HG02870 (cell line): Measurements from ENCODE around the gene SCIN.
A peak's percentile ranks its signal among the peaks of the same experiment; 100 is the strongest.

Experiments
- ATAC-seq: cut with Tn5 transposase; IDR thresholded peaks from one replicate; pipeline ENCODE4 v1.9.1; 2021; ENCODE audit warnings: mild to moderate bottlenecking, moderate library complexity; ENCODE audit not compliant: unreplicated experiment

Gene SCIN

GRCh38 chr7:12610899-12611298, 40.4 kb downstream of the SCIN start:
- no peak for ATAC-seq

GRCh38 chr7:12612622-12613021, 42.1 kb downstream of the SCIN start:
- no peak for ATAC-seq

- ATAC-seq: no peak
Measured at GRCh38 chr7:12619461-12620069, 49.0 kb downstream of the SCIN start.

GRCh38 chr7:12620371-12620770, 49.9 kb downstream of the SCIN start:
- no peak for ATAC-seq

GRCh38 chr7:12623223-12623622, 52.7 kb downstream of the SCIN start:
- ATAC-seq: no peak

- no peak for ATAC-seq
Measured at GRCh38 chr7:12623885-12624498, 53.5 kb downstream of the SCIN start.

GRCh38 chr7:12625836-12626235, 55.3 kb downstream of the SCIN start:
- ATAC-seq: no peak

GRCh38 chr7:12629816-12630512, 59.4 kb downstream of the SCIN start:
- no peak for ATAC-seq

- ATAC-seq: no peak
Measured at GRCh38 chr7:12630513-12630819, 59.9 kb downstream of the SCIN start.

GRCh38 chr7:12633582-12633981, 63.1 kb downstream of the SCIN start:
- no peak for ATAC-seq

GRCh38 chr7:12635830-12636229, 65.3 kb downstream of the SCIN start:
- peak; percentile 60 for ATAC-seq

- ATAC-seq: no peak
Measured at GRCh38 chr7:12637328-12637727, 66.8 kb downstream of the SCIN start.

- peak; percentile 49 for ATAC-seq
Measured at GRCh38 chr7:12637819-12638592, 67.5 kb downstream of the SCIN start.

GRCh38 chr7:12638851-12639456, 68.4 kb downstream of the SCIN start:
- peak; percentile 32 for ATAC-seq

- ATAC-seq: no peak
Measured at GRCh38 chr7:12640299-12641096, 70.0 kb downstream of the SCIN start.

- ATAC-seq: no peak
Measured at GRCh38 chr7:12641196-12641595, 70.7 kb downstream of the SCIN start.

- ATAC-seq: no peak
Measured at GRCh38 chr7:12642508-12642907, 72.0 kb downstream of the SCIN start.

- ATAC-seq: no peak
Measured at GRCh38 chr7:12643001-12643643, 72.6 kb downstream of the SCIN start.

GRCh38 chr7:12643644-12644043, 73.1 kb downstream of the SCIN start:
- peak; percentile 57 for ATAC-seq

GRCh38 chr7:12645212-12645611, 74.7 kb downstream of the SCIN start:
- peak; percentile 60 for ATAC-seq
